DMS153 treated with DMSO at 0.1 percent for 48 hours (cell line): Measurements from ENCODE around the gene DIDO1.
A peak's percentile ranks its signal among the peaks of the same experiment; 100 is the strongest.

Source experiments
- DNase-seq: peaks from one replicate; lab custom pipeline; 2025; ENCODE audit not compliant: unreplicated experiment; lab: John Stamatoyannopoulos, UW

DIDO1 gene

DNA sequence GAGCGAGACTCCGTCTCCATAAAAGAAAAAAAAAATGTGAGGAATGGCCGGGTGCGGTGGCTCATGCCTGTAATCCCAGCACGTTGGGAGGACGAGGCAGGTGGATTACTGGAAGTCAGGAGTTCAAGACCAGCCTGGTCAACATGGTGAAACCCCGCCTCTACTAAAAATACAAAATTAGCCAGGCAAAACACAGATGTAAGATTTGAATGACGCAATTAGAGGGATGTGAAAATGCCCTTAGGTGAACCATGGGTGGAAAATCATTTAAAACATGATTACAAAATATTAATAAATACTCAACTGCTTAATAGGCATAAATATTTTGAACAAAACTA, 88.5 kb downstream of the DIDO1 start:
- DNase-seq = no peak

DNA sequence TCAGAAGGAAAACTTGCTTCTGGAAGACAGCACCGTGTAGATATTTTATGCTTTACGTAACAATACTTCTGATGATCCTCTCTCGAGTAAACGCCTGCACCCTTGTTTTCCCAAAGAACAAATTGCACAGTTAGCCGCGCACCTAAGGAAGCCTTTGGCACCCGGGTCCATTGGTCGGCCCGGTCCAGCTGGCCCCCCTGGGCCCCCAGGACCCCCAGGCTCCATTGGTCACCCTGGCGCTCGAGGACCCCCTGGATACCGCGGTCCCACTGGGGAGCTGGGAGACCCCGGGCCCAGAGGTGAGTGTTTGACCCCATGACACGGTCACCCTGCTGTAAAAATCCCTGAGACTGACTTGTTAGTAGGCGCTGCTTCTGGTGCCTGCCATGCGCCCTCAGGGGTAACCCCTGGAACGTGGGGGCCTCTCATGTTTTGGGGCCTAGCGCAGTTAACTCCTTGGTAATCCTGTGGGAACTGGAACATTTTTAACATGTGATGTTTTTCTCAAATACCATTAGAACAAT, 89.3 kb downstream of the DIDO1 start:
- DNase-seq = no peak

DNA sequence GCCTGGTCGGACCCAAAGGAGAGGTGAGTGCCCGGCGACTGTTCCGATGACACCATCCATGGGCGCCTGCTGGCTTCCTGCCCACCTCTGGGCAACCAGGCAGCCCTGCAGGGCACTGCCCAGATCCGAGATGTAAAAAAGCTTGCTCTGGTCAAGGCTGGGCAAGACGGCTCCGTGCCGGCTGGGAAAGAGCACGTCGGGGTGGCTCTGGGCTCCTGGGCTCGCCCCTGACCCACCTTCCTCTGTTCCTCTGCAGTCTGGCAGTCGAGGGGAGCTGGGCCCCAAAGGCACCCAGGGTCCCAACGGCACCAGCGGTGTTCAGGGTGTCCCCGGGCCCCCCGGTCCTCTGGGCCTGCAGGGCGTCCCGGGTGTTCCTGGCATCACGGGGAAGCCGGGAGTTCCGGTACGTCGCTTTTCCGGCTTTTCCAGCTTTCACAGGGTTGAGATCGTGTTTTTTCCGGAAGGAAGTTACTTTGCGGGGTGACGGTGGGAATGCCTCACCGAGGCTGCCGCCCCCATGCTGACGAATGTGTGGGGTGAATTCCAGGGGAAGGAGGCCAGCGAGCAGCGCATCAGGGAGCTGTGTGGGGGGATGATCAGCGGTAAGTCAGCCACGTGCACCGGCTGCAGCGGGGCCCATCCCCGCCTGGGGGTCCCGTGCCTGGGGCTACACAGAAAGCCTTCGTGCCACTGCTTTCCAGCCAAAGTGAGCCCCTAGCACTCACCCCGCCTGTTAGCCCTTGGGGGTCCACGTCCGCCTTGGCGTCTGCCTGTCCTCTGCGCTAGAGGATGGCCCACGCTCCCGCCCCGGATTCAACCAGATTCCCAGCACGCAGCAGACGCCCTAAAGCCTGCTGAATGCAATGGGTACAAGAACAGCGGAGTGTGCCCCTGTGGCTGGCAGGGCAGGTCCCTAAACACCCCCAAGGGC, 90.1 kb downstream of the DIDO1 start:
- DNase-seq = no peak

DNA sequence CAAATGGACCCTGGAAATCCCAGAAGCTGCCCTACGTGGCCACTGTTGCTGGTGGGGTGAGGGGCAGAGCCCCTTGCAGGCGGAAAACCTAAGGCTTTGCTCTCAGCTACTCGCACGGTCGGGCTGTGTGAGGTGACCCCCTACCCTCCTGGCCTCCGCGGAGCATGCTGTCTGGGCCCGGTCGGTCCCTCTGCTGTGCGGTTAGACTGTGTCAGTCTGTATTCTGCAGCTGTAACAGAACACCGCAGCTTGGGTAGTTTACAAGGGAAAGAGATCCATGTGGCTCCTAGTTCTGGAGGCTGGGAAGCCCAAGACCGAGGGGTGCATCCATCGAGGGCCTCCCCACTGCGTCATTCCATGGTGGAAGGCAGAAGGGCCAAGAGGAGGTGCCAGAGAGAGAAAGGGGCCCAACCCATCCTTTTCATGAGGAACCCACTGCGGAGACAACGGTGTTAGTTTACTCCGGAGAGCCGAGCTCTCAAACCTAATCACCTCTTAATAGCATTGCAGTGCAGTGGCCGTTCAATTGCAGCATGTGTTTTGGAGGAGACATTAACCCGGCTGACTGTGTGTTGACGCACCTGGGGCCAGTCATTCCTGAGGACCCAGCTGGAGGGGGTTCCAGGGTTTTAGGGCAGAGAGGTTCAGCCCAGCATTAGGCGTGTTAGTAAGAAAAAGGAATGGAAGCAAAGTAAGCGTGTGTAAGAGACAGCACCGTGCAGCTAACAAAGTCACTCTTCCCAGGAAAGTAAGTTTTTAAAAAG, 91.2 kb downstream of the DIDO1 start:
- DNase-seq = no peak

DNA sequence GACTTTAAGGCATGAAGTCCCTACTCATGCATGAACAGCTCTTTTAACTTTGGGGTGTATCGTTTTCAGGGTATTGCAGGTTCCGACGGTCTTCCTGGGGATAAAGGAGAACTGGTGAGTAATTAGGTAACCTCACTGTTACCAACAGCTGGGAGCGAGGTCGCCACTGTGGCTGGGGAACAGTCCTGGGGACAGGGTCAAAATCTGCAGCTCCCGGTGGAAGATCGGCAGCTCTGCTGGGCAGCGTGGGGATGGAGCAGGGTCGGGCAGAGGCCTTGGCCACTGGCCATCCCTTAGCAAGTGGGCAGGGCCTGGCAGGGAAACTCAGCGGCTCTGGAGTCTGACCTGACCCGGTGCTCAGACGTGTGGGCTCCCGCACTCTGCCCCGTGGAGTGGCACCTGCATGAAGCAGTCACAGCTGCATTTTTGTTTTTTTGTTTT, 93.3 kb downstream of the DIDO1 start:
- no peak for DNase-seq

DNA sequence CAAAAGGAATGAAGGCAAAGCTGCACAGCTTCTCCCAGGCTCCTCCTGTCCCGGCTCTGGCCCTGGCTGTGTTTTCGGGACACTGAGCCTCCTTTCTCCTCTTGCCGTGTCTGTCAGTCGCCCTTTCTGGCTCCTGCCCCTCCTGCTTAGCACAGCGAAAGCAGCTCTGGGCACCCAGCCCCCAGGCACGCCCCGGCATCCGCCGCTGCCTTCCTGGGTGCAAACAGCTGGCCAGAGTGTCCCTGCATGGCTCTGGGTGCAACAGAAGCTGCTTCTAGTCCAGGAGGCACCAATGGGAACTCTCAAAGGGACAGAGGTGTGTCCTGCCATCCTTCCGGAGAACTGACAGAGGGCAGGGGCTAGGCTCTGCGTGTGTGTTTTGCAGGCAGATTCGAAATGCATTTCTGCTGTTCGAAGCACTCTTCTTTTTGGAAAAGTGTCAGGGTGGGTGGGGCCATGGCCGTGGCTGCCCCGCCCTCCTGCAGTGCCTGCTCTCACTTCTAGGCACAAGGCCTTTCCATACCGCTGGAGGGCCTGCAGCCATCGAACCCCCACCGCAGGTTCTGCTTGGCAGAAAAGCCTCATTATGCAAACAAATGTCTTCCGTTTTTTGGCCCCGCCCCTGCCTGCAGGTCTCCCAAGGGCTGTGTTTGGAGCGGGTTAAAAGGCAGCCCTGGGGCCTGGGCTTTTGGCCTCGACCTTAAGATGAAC, 93.9 kb downstream of the DIDO1 start:
- peak; percentile 33 for DNase-seq

DNA sequence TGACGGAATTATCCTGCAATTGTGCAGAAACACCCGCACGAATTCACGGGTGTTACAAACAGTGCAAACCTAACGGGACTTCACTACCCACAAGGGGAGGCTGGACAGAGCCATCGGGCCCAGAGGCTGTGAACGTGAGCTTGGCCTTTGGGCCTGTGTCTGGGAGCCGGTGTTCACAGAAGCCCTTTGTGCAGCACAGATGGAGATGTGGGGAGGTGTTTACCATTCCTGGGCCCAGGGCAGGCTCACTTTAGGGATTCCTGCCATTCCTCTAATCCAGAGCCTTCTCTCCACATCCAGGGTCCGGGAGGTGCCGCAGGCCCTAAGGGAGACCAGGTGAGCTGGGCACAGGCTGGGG, 94.5 kb downstream of the DIDO1 start:
- DNase-seq = no peak

DNA sequence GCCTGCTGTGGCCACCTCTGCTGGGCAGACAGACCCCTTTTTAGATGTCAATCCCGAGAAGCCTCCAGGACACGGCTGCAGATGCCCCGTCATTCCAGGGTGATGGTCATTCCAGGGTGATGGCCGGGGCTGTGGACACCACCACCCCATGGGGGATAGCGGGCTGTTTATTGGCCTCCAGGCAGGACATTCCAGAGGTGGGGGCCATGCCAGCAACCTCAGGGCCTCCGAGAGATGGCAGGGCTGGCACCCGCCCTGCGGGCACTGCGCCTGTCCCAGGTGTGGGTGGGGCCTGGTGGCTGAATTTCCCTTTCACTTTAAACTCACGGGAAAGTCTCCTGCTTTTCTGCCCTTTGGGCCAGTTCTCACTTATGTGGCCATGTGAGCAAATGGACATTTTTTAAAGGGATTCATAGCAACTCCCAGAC, 94.9 kb downstream of the DIDO1 start:
- no peak for DNase-seq

DNA sequence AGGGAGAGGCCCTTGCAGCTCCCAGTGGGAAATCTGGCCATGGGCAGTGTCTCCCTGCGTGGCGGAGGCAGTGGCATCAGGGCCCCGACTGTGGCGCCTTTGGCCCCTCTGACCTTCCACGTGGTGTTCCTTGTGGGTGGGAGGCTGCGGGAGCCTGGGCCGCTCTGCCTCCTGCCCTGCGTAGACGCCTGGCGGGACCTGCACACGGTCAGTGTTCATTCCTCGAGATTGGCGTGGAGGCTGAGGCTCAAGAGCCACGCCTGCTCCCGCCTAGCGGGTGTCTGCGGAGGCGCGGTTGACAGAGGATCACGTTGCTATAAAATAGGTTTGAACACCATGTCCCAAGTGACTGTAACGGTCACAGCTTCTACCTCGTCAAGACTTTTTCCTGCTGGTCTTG, 95.5 kb downstream of the DIDO1 start:
- no peak for DNase-seq

DNA sequence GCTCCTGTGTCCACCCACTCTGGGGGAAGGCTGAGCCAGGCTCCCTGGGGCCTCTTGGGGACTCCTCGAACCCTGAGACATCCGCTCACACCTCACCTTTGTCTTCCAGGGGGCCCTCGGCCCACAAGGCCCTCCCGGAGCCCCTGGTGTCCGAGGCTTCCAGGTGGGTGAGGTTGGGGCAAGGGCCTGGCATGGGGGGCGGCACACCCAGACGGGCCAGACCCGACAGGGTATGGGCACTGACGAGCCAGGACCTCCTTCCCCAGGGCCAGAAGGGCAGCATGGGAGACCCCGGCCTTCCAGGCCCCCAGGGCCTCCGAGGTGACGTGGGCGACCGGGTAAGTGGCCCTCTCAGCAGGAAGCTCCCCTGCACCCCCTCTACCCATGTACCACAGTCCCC, 96.1 kb downstream of the DIDO1 start:
- no peak for DNase-seq

DNA sequence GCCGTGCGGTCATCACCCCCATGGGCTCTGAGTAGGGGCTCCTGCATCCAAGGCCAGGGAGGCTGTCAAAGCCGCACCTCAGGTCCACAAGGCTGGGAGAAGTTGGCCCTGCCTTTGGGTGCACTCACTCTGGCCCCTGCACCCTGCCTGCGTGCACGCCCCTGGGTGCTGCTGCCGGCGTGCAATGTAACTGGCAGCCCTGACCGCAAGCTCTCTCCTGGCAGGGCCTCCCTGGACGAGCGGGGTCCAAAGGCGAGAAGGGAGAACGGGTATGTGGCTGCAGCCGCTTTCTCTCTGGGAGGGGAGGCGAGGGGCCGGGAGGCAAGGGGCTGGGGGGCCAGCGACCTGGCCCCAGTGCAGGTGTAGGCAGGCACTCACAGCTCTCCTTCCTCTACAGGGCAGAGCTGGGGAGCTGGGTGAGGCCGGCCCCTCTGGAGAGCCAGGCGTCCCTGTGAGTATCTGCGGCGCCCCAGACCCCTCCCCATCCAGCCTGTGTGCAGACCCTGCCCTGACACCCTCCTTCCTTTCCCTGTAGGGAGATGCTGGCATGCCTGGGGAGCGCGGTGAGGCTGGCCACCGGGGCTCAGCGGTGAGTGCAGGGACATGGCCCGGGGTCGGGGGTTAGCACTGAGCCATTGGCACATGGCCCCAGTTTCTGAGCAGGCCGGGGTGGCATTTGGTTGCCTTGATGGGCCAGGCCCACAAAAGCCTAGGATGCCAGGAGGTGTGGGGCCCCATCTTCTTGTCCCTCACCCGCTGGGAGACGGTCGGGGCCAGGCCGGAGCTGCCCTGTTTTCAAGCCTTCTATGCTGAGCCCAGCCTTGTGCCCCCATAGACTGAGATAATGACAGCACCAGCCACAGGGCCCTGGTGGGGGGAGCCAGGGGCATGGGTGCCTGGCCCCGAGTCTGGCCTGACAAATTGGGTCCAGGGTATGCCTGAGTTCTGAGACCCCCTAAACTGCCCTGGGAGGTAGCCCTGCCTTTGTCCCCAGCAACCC, 96.8 kb downstream of the DIDO1 start:
- DNase-seq = no peak

DNA sequence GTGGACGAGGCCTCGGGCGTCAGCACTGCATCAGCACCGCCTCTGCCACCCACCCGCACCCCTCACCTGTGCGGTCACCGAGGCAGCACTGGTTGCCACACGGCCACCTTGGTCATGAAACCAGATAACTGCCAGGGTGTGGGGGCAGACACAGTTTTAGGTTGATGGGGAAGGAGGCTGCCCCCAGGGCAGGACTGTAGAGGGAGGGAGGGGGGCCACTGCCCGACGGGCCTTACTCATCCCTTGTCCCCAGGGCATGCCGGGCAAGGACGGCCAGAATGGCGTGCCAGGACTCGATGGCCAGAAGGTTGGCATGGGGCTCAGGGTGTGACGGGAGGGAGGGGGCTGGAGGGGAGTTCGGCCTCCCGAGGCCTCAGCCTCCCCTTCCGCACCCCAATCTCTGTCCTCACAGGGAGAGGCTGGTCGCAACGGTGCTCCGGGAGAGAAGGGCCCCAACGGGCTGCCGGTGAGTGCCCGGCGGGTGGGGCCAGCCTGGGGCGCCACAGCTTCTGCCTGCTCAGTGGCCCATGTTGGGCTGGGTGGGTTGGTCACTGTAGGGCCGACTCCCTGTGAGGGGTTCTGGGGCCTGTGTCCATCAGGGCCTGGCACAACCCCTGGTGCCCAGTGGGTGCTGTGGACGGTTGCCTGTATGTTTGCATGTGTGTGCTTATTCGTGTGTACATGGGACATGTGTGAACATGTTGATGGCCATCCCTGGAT, 97.6 kb downstream of the DIDO1 start:
- no peak for DNase-seq

DNA sequence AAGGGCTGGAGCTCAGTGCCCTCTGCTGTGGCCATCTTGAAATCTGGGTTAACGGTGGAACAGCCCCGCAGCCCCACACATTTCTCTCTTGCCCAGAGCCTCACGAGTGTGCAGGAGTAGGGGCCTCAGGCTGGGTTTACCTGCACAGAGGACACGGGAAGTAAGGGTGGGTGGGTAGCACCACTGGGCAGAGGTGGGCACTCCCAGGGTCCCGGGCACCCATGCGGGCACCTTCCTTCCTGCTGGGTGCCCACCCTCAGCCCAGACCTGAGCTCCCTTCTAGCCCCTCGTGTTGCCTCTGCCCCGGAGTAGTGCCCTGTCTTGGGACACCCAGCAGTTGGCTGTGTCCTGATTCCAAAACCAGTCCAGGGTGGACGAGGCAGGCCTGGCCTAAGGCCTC, 98.3 kb downstream of the DIDO1 start:
- no peak for DNase-seq
